PC-9 (cell line): ENCODE measurements around the gene GRAP. TPM values are rescaled to one million over a fixed set of nuclear protein-coding genes. Genes with fewer than 3 reads are reported as not detected.
A peak's percentile ranks its signal among the peaks of the same experiment; 100 is the strongest.

Source experiments
- BruUV-seq: library from RNA; stranded (reverse); fragments of 400-500 nt; replicated peaks from 2 replicates; lab custom pipeline; 2021; lab: Mats Ljungman, UMichigan
- CTCF ChIA-PET: fragments of 300-600 bp; sonication (Branson Sonifier 250); formaldehyde crosslinking; loops from one replicate; lab custom pipeline; 2022; ENCODE audit warnings: antibody characterized with exemption; lab: Charles Lee
- POLR2A ChIA-PET: fragments of 300-600 bp; sonication (Branson Sonifier 250); formaldehyde crosslinking; loops from one replicate; lab custom pipeline; 2022; ENCODE audit warnings: antibody characterized with exemption; ENCODE audit not compliant: unreplicated experiment; lab: Charles Lee
- DNase-seq, 2 experiments: peaks; one replicate each; pipeline versions ENCODE4 v3.0.0 to v3.0.0-alpha.2; 2015 to 2022; ENCODE audit warnings: mixed read lengths in 1 of 2
- H2AFZ ChIP-seq: fragments of 200-600 bp; sonication (generic); 2 replicates; pipeline ENCODE4 v1.8.1; 2017; ENCODE audit warnings: antibody characterized with exemption
- H3F3A ChIP-seq: fragments of 200-600 bp; sonication (generic); 2 replicates; pipeline ENCODE4 v1.8.1; 2017; ENCODE audit warnings: antibody characterized with exemption, mild to moderate bottlenecking, low read depth; ENCODE audit not compliant: insufficient read depth
- H3K27ac ChIP-seq: fragments of 200-600 bp; sonication (generic); 2 replicates; pipeline ENCODE4 v1.6.1; 2016; ENCODE audit warnings: mixed run types
- H3K27me3 ChIP-seq: fragments of 200-600 bp; sonication (generic); 2 replicates; pipeline ENCODE4 v1.6.1; 2016; ENCODE audit warnings: low read depth, mixed run types; ENCODE audit not compliant: insufficient read depth
- H3K36me3 ChIP-seq: fragments of 200-600 bp; sonication (generic); 2 replicates; pipeline ENCODE4 v1.6.1; 2016; ENCODE audit warnings: low read depth, mixed run types
- H3K4me1 ChIP-seq: fragments of 200-600 bp; sonication (generic); replicated peaks from 2 replicates; pipeline ENCODE4 v1.6.1; 2016; ENCODE audit warnings: mixed run types; ENCODE audit not compliant: insufficient read depth
- H3K4me2 ChIP-seq: fragments of 200-600 bp; sonication (generic); 2 replicates; pipeline ENCODE4 v1.6.1; 2017; ENCODE audit warnings: mixed run types
- H3K4me3 ChIP-seq: fragments of 200-600 bp; sonication (generic); 2 replicates; pipeline ENCODE4 v1.6.1; 2016; ENCODE audit warnings: mixed run types
- H3K79me2 ChIP-seq: fragments of 200-600 bp; sonication (generic); 2 replicates; pipeline ENCODE4 v1.6.1; 2017; ENCODE audit warnings: low read depth, mixed run types
- H3K9me2 ChIP-seq: fragments of 200-600 bp; sonication (generic); 2 replicates; pipeline ENCODE4 v1.8.1; 2017; ENCODE audit warnings: mild to moderate bottlenecking; ENCODE audit not compliant: insufficient read depth
- H3K9me3 ChIP-seq: fragments of 200-600 bp; sonication (generic); 2 replicates; pipeline ENCODE4 v1.8.1; 2016; ENCODE audit warnings: low read depth; ENCODE audit not compliant: insufficient read depth
- H4K20me1 ChIP-seq: fragments of 200-600 bp; sonication (generic); 2 replicates; pipeline ENCODE4 v1.8.1; 2017; ENCODE audit not compliant: insufficient read depth
- EZH2 ChIP-seq: fragments of 200-600 bp; sonication (generic); IDR thresholded peaks from 2 replicates; pipeline ENCODE4 v1.8.0; 2017; ENCODE audit warnings: antibody characterized with exemption, low read depth
- intact Hi-C: fragments of 100-400 bp; cut with micrococcal nuclease; formaldehyde crosslinking; loops from one replicate; pipeline ENCODE4 v1.10.0; 2022; ENCODE audit not compliant: unreplicated experiment
- total RNA-seq: library from RNA; stranded (reverse); gene quantifications from 2 replicates; pipeline ENCODE4 v1.2.3, GENCODE V29; 2021
- TF ChIP-seq, protein P1 (sequence below): fragments of 200-600 bp; sonication (generic); conservative IDR thresholded peaks from 2 replicates; pipeline ENCODE4 v1.6.1; 2017; ENCODE audit warnings: mixed run types, antibody characterized with exemption, mild to moderate bottlenecking, moderate library complexity

GRAP gene
- total RNA-seq, 1 experiment from 2014 or later, result 0.48 TPM

DNA sequence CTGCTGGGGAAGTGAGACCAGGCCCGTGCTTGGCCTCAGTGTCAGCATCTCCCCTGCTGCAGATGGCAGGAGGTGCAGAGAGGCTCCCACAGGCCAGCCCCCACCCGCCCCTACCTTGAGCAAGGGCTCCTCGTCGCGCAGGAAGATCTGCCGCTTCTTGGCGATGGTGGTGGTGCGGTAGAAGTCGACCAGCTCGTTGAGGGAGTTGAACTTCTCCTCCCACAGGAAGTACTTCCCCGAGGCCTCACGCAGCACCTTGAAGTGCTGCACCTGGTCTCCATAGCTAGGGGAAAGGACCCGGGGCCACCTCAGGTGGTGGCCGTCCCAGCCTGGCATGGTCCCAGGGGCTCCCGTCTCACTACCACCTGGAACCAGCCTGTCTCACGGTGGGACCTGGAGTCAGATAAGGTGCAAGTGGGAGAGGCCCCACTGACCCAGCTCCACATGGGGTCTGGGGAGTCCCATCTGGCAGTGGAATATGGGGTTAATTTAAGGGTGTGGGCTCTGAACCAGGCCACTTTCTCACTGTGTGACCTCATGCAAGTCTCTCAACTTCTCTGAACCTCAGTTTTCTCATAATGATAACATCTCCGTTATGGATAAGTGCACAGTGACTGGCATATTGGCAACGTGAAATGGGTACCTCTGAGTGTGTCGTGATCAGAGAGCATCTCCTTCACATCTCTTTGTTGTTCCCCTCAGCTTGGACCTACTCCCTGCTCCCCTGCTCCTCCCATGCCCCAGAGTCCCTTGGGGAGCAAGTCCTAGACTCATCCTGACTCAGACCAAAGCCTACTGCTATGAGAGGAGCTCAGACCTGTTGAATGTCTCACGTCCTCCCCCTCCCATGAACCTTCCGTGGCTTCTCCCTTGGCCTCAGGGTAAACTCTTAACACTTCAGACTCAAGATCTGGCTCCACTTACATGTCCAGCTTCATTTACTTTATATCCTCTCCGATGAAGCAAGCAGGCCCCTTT, 22.4 kb downstream of the GRAP start:
- Histone ChIP-seq H3K27me3 (no peaks in the 10 kb centered on the region), H3K4me1 (no peaks in the 10 kb centered on the region), H3K4me3 (no peak overlapping the region), H3K36me3 (no peaks in the 10 kb centered on the region), H3F3A (peaks cover 15% of the 10 kb centered on the region; the same call in 1 of the 2 replicates), H2AFZ (no peak overlapping the region), H4K20me1 (no peaks in the 10 kb centered on the region), H3K9me2 (no peaks in the 10 kb centered on the region), H3K4me2 (no peak overlapping the region), H3K9me3 (no peaks in the 10 kb centered on the region), H3K79me2 (no peaks in the 10 kb centered on the region), H3K27ac (no peak overlapping the region)
- TF ChIP-seq, protein P1, sequence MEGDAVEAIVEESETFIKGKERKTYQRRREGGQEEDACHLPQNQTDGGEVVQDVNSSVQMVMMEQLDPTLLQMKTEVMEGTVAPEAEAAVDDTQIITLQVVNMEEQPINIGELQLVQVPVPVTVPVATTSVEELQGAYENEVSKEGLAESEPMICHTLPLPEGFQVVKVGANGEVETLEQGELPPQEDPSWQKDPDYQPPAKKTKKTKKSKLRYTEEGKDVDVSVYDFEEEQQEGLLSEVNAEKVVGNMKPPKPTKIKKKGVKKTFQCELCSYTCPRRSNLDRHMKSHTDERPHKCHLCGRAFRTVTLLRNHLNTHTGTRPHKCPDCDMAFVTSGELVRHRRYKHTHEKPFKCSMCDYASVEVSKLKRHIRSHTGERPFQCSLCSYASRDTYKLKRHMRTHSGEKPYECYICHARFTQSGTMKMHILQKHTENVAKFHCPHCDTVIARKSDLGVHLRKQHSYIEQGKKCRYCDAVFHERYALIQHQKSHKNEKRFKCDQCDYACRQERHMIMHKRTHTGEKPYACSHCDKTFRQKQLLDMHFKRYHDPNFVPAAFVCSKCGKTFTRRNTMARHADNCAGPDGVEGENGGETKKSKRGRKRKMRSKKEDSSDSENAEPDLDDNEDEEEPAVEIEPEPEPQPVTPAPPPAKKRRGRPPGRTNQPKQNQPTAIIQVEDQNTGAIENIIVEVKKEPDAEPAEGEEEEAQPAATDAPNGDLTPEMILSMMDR, result no peak
- TF ChIP-seq EZH2, result no peak
- ChIA-PET CTCF (interaction anchor here (0.8 kb wide), 1 partner anchor 63 kb away, joined by 8 read pairs; no protein-coding TSS in a partner anchor), POLR2A (interaction anchor here (1.0 kb wide), 1 partner anchor 24 kb away, joined by 4 read pairs; no protein-coding TSS in a partner anchor)
- DNase-seq, result peak in 1 of 2 experiments; percentile 34
- TSS peak; percentile 25 for BruUV-seq
- intact Hi-C loops, result no loop called here

DNA sequence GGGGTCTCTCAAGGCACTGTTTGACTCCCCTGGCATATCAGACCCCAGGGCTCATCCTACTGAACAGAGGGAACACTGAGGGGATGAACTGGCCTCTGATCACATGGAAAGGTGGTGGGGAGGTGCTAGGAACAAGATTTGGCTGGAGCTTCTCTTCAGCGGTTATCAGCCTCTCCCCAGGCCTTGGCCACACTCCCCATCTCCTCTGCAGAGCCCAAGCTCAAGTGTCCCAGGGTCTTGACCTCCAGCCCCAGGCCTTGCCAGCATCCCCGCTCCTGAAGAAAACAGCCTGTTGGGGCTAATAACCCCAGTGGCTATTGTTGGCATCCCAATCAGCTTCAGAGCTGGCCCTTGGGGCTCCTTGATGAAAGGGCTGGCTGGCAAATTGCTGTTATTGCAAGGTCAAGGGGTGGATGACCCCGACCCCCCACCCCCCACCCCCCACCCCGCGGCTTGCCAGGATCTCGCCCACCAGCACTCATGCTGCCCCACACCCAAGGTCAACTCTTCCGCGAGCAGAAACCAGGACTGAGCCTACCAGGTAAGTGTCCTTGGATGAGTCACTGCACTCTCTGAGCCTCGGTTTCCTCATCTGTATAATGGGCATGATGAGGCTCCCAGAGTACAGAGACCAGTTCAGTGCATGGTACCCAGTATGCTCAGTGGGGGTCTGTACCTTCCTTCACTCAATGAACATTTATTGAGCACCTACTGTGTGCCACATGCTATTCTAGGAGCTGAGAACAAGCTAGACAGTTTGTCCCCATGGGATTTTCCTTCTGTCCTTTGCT, 23.4 kb downstream of the GRAP start:
- Histone ChIP-seq H2AFZ (no peak overlapping the region), H3K4me1 (no peaks in the 10 kb centered on the region), H4K20me1 (no peaks in the 10 kb centered on the region), H3K4me2 (no peak overlapping the region), H3K36me3 (no peaks in the 10 kb centered on the region), H3K79me2 (no peaks in the 10 kb centered on the region), H3K9me3 (no peaks in the 10 kb centered on the region), H3K27ac (no peak overlapping the region), H3K9me2 (no peaks in the 10 kb centered on the region), H3K4me3 (no peak overlapping the region), H3K27me3 (peaks cover 3% of the 10 kb centered on the region; the same call in 1 of the 2 replicates), H3F3A (peaks cover 15% of the 10 kb centered on the region; the same call in 1 of the 2 replicates)
- DNase-seq, result no peak
- intact Hi-C loops, result no loop called here
- POLR2A ChIA-PET, result no interaction called here
- CTCF ChIA-PET, result interaction anchor here (0.8 kb wide), 1 partner anchor 68 kb away, joined by 3 read pairs; no protein-coding TSS in a partner anchor
- TF ChIP-seq EZH2, result no peak
- TF ChIP-seq, protein P1, result no peak
- BruUV-seq, result no TSS peak

DNA sequence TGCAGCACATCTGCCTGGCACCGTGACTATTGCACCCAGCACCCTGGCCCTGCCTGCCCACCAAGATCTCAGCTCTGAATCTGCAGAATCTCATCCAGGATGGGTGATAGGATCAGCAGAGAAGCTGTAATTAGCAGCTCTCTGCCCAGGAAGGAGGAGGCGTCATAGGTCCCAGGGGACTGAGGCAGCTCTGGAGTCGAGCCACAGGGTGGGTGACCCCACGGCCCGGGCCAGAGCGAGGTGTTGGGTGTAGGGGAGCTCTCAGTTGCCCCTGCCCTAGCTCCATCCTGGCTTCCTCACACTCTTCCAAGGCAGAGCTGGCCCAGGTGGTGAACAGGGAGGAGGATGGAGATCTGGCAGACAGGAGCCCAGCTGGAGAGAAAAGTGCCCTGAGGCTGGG, 24.0 kb downstream of the GRAP start:
- H3K9me3 ChIP-seq, result no peaks in the 10 kb centered on the region
- H3K4me3 ChIP-seq, result no peak overlapping the region
- TF ChIP-seq, protein P1, result no peak
- no peak for TF ChIP-seq EZH2
- no peak overlapping the region for H3K4me2 ChIP-seq
- H4K20me1 ChIP-seq, result no peaks in the 10 kb centered on the region
- no peaks in the 10 kb centered on the region for H3K79me2 ChIP-seq
- no peak for DNase-seq
- CTCF ChIA-PET, result interaction anchor here (0.8 kb wide), 1 partner anchor 68 kb away, joined by 3 read pairs; no protein-coding TSS in a partner anchor
- H3K36me3 ChIP-seq, result no peaks in the 10 kb centered on the region
- no TSS peak for BruUV-seq
- no peak overlapping the region for H2AFZ ChIP-seq
- no peaks in the 10 kb centered on the region for H3K9me2 ChIP-seq
- no peak overlapping the region for H3K27ac ChIP-seq
- intact Hi-C loops, result no loop called here
- H3K4me1 ChIP-seq, result no peaks in the 10 kb centered on the region
- H3F3A ChIP-seq, result peaks cover 15% of the 10 kb centered on the region; the same call in 1 of the 2 replicates
- POLR2A ChIA-PET, result no interaction called here
- peaks cover 3% of the 10 kb centered on the region; the same call in 1 of the 2 replicates for H3K27me3 ChIP-seq
